Activated B cell treated with CpG ODN at 0.5 μM for 24 hours (primary cell): Measurements from ENCODE around the gene HOXB5. TPM values are rescaled to one million over a fixed set of nuclear protein-coding genes. Genes with fewer than 3 reads are reported as not detected.
A peak's percentile ranks its signal among the peaks of the same experiment; 100 is the strongest.

Experiments used
- ATAC-seq: fragments of 200-7000 bp; cut with Tn5 transposase; one replicate; pipeline ENCODE4 v1.10.0; 2021; ENCODE audit warnings: low read depth, mild to moderate bottlenecking, moderate library complexity
- CTCF ChIA-PET: fragments of 350-600 bp; sonication (Branson Sonifier 250); formaldehyde crosslinking; loops from one replicate; lab custom pipeline; 2021; ENCODE audit warnings: antibody characterized with exemption; lab: Charles Lee
- POLR2A ChIA-PET: fragments of 350-600 bp; sonication (Branson Sonifier 250); formaldehyde crosslinking; loops from one replicate; lab custom pipeline; 2021; ENCODE audit warnings: antibody characterized with exemption; lab: Charles Lee
- DNase-seq: peaks from one replicate; pipeline ENCODE4 v3.0.0; 2022
- H3K27ac Mint-ChIP-seq: one replicate; pipeline ENCODE4 v1.8.0; 2020; ENCODE audit warnings: mixed read lengths
- H3K27me3 Mint-ChIP-seq: one replicate; pipeline ENCODE4 v1.8.0; 2021; ENCODE audit warnings: mixed read lengths
- H3K36me3 Mint-ChIP-seq: one replicate; pipeline ENCODE4 v1.8.0; 2021; ENCODE audit warnings: low read depth, mixed read lengths
- H3K4me1 Mint-ChIP-seq: one replicate; pipeline ENCODE4 v1.8.0; 2021; ENCODE audit warnings: mixed read lengths
- H3K4me3 Mint-ChIP-seq: one replicate; pipeline ENCODE4 v1.8.0; 2020; ENCODE audit warnings: mild to moderate bottlenecking, mixed read lengths
- H3K9me3 Mint-ChIP-seq: one replicate; pipeline ENCODE4 v1.8.0; 2020; ENCODE audit warnings: mixed read lengths
- CTCF ChIP-seq: fragments of 200-600 bp; IDR thresholded peaks from one replicate; pipeline ENCODE4 v1.8.0; 2022; ENCODE audit warnings: antibody characterized with exemption, mild to moderate bottlenecking
- intact Hi-C: fragments of 100-400 bp; cut with micrococcal nuclease; formaldehyde crosslinking; loops from one replicate; pipeline ENCODE4 v1.15.1; 2024
- total RNA-seq: library from RNA; stranded (reverse); gene quantifications from 2 replicates; pipeline ENCODE4 v1.2.3, GENCODE V29; 2022

The HOXB5 gene
- total RNA-seq, 1 donor from 2014 or later: not detected

DNA sequence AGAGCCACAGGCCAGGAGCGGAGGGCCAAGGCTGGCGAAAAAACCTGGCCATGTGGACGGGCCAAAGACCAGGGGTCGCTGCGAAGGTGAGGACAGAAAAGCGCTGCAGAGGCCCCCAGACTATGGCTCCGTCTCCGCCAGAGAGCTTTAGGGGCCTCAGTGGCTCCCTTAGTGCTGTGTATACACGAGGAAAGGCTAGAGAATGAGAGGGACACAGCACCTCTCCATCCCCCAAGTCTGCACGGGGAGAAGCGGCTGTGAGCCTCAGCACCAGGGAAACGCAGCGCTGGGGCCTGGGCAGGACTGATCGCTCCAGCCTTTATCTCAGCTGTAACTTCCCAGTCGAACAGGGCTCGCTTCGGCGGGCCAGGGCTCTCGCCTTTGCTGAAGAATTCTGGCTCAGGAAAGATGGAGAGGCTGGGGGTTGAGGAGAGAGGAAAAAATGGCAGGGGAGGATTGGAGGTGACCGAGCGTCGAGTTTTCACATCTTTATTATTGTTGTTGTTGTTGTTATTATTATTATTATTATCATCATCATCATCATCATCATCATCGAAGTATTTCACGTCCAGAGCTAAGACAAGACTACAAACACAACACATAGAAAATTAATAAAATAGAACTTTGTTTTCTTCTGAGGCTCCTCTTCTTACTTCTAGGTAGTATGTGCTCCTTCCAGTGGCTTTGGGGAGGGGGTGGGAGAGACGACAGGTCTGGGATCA, 1.9 kb upstream of the HOXB5 start:
- CTCF ChIA-PET: interaction anchor here (0.8 to 4.5 kb wide), 5 partner anchors 18 to 287 kb away, joined by 3 to 31 read pairs (median 6); no protein-coding TSS in a partner anchor
- intact Hi-C loops: loop anchor here (5.0 to 10.0 kb wide), 2 partner anchors 152 to 441 kb away; no protein-coding TSS in a partner anchor
- H3K36me3 Mint-ChIP-seq: no peaks in the 10 kb centered on the region
- DNase-seq (no peak), ATAC-seq (no peak)
- no peak overlapping the region for H3K4me3 Mint-ChIP-seq
- no peak for TF ChIP-seq CTCF
- H3K27ac Mint-ChIP-seq: no peak overlapping the region
- H3K4me1 Mint-ChIP-seq: peaks cover 42% of the 10 kb centered on the region
- POLR2A ChIA-PET: no interaction called here
- H3K9me3 Mint-ChIP-seq: no peaks in the 10 kb centered on the region
- H3K27me3 Mint-ChIP-seq: peaks cover 75% of the 10 kb centered on the region

DNA sequence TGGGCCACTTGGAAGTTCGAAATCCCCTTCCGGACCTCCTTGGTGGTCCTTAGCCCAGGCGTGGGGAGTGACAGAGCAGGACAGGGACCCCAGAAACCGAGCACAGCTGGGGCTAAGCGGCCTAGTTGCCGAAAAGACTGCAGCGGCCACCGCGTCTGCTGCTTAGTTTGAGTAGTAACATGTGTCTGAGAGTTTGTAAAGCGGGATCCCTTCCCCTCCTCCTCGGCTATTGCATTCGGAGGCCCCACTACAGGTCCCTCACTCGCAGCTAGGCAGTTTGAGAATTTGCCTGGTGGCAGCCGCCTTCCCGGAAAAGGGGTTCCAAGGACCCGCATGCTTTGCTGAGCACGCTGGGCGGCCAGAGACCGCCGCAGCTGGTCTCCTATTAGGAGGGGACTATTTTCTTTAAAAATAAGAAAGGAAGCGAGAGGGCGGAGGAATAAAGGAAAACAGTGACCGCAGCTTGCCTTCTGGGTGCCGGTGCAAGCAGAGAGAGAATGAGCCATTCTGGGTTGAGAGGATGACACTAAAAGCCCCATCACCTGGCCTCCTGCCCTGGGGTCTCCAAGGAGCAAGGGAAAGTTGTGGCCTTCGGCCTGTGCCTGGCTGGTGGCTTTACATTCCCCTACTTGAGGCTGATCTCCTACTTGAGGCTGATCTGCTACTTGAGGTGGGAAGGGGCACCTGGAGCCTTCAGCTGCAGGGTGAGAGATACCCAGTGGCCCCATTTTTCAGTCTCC, 1.1 kb upstream of the HOXB5 start:
- Mint-ChIP-seq H3K36me3 (no peaks in the 10 kb centered on the region), H3K27me3 (peaks cover 76% of the 10 kb centered on the region), H3K9me3 (no peaks in the 10 kb centered on the region), H3K4me1 (peaks cover 49% of the 10 kb centered on the region), H3K27ac (no peak overlapping the region), H3K4me3 (no peak overlapping the region)
- DNase-seq (no peak), ATAC-seq (no peak)
- CTCF ChIA-PET: interaction anchor here (0.8 to 4.5 kb wide), 5 partner anchors 24 to 287 kb away, joined by 3 to 31 read pairs (median 6); partner anchors contain the start of gene HOXB9
- TF ChIP-seq CTCF: no peak
- intact Hi-C loops: loop anchor here (1.0 to 10.0 kb wide), 4 partner anchors 153 to 569 kb away; no protein-coding TSS in a partner anchor
- POLR2A ChIA-PET: no interaction called here

- peak; percentile 50 for TF ChIP-seq CTCF
- POLR2A ChIA-PET: interaction anchor here (1.1 to 1.2 kb wide), 2 partner anchors 21 to 258 kb away, joined by 3 to 5 read pairs; partner anchors contain the start of gene HOXB8
- Mint-ChIP-seq H3K27me3 (peaks cover 73% of the 10 kb centered on the region), H3K4me1 (peaks cover 53% of the 10 kb centered on the region), H3K9me3 (no peaks in the 10 kb centered on the region), H3K27ac (no peak overlapping the region), H3K36me3 (no peaks in the 10 kb centered on the region), H3K4me3 (peak overlapping the region; percentile 71)
- DNase-seq (peak; percentile 85), ATAC-seq (peak; percentile 66)
- intact Hi-C loops: loop anchor here (1.0 to 10.0 kb wide), 6 partner anchors 137 to 569 kb away; no protein-coding TSS in a partner anchor
- CTCF ChIA-PET: interaction anchor here (0.8 to 4.5 kb wide), 15 partner anchors 10 to 513 kb away, joined by 3 to 31 read pairs (median 6); partner anchors contain the start of gene HOXB9
Observed at GRCh38 chr17:48593840-48594537, 410 bp upstream of the HOXB5 start.

GRCh38 chr17:48592577-48592976, 1.0 kb downstream of the HOXB5 start:
- intact Hi-C loops: loop anchor here (2.0 to 10.0 kb wide), 4 partner anchors 136 to 438 kb away; no protein-coding TSS in a partner anchor
- peak overlapping the region; percentile 56 for H3K4me3 Mint-ChIP-seq
- peaks cover 73% of the 10 kb centered on the region for H3K27me3 Mint-ChIP-seq
- H3K4me1 Mint-ChIP-seq: peaks cover 45% of the 10 kb centered on the region
- DNase-seq (no peak), ATAC-seq (no peak)
- no peak for TF ChIP-seq CTCF
- no peaks in the 10 kb centered on the region for H3K9me3 Mint-ChIP-seq
- H3K27ac Mint-ChIP-seq: no peak overlapping the region
- CTCF ChIA-PET: interaction anchor here (0.8 to 4.5 kb wide), 22 partner anchors 9 to 567 kb away, joined by 3 to 31 read pairs (median 4); partner anchors contain the start of gene HOXB8
- POLR2A ChIA-PET: interaction anchor here (0.8 to 1.6 kb wide), 6 partner anchors 14 to 257 kb away, joined by 3 to 5 read pairs (median 3); partner anchors contain the start of gene HOXB8
- H3K36me3 Mint-ChIP-seq: no peaks in the 10 kb centered on the region
